NCI-H187 (cell line): ENCODE results near the gene SLC14A1.

Source experiments
- DNase-seq, 2 experiments: peaks; one replicate each; lab custom pipeline; 2025; lab: John Stamatoyannopoulos, UW

The SLC14A1 gene

GRCh38 chr18:45723567-45724355 lies at the start of gene SLC14A1:
Gene SLC14A1, plus strand, starts transcription at chr18:45724181. Its CDS starts 6,140 bp downstream, at chr18:45730321.
- no peak for DNase-seq

- no peak for DNase-seq
Measured at GRCh38 chr18:45677276-45677807, 46.6 kb upstream of the SLC14A1 start.

GRCh38 chr18:45678441-45678840 lies 45.5 kb upstream of the SLC14A1 start:
- DNase-seq = no peak

GRCh38 chr18:45678850-45679249 lies 45.1 kb upstream of the SLC14A1 start:
- DNase-seq = no peak

- DNase-seq = no peak
Measured at GRCh38 chr18:45680066-45680690, 43.8 kb upstream of the SLC14A1 start.

- no peak for DNase-seq
Measured at GRCh38 chr18:45682181-45682580, 41.8 kb upstream of the SLC14A1 start.

GRCh38 chr18:45684341-45685115 lies 39.5 kb upstream of the SLC14A1 start:
- DNase-seq = no peak

GRCh38 chr18:45686891-45687611 lies 36.9 kb upstream of the SLC14A1 start:
- DNase-seq = no peak

- no peak for DNase-seq
Measured at GRCh38 chr18:45687621-45688020, 36.4 kb upstream of the SLC14A1 start.

- DNase-seq = no peak
Measured at GRCh38 chr18:45688113-45688512, 35.9 kb upstream of the SLC14A1 start.

- no peak for DNase-seq
Measured at GRCh38 chr18:45688833-45689232, 35.1 kb upstream of the SLC14A1 start.

- no peak for DNase-seq
Measured at GRCh38 chr18:45689396-45689795, 34.6 kb upstream of the SLC14A1 start.

- no peak for DNase-seq
Measured at GRCh38 chr18:45690975-45691815, 32.8 kb upstream of the SLC14A1 start.

- no peak for DNase-seq
Measured at GRCh38 chr18:45691816-45692179, 32.2 kb upstream of the SLC14A1 start.

GRCh38 chr18:45702708-45703265 lies 21.2 kb upstream of the SLC14A1 start:
- DNase-seq = no peak

GRCh38 chr18:45708831-45709230 lies 15.2 kb upstream of the SLC14A1 start:
- no peak for DNase-seq

GRCh38 chr18:45712061-45712460 lies 11.9 kb upstream of the SLC14A1 start:
- no peak for DNase-seq

- DNase-seq = no peak
Measured at GRCh38 chr18:45713239-45713638, 10.7 kb upstream of the SLC14A1 start.

- no peak for DNase-seq
Measured at GRCh38 chr18:45715212-45715780, 8.7 kb upstream of the SLC14A1 start.

GRCh38 chr18:45719106-45719505 lies 4.9 kb upstream of the SLC14A1 start:
- no peak for DNase-seq
